NB4 (cell line): ENCODE data around the gene APPL2.

Experiments
- DNase-seq: peaks from one replicate; pipeline ENCODE4 v3.0.0; 2010; ENCODE audit warnings: low read depth
- H3K4me3 ChIP-seq: one replicate; pipeline ENCODE4 v1.5.1; 2011; ENCODE audit warnings: mild to moderate bottlenecking, low read depth, low read length, moderate library complexity
- MAX ChIP-seq: IDR thresholded peaks from 2 replicates; pipeline ENCODE4 v1.6.1; 2011; ENCODE audit warnings: low read depth, low read length
- MYC ChIP-seq: IDR thresholded peaks from 2 replicates; pipeline ENCODE4 v1.6.1; 2011; ENCODE audit warnings: low read depth, low read length
- POLR2A ChIP-seq: IDR thresholded peaks from 2 replicates; pipeline ENCODE4 v1.6.1; 2011; ENCODE audit warnings: mild to moderate bottlenecking; ENCODE audit not compliant: insufficient read length; ENCODE audit errors: extremely low read depth
- TF ChIP-seq, protein P1 (sequence below): IDR thresholded peaks from one replicate; pipeline ENCODE4 v1.5.1; 2012; ENCODE audit warnings: low read depth, low read length

The APPL2 gene

GRCh38 chr12:105175397-105175990 lies 60.5 kb downstream of the APPL2 start:
- TF ChIP-seq MYC = no peak
- TF ChIP-seq MAX = no peak
- TF ChIP-seq POLR2A = no peak
- TF ChIP-seq, protein P1, sequence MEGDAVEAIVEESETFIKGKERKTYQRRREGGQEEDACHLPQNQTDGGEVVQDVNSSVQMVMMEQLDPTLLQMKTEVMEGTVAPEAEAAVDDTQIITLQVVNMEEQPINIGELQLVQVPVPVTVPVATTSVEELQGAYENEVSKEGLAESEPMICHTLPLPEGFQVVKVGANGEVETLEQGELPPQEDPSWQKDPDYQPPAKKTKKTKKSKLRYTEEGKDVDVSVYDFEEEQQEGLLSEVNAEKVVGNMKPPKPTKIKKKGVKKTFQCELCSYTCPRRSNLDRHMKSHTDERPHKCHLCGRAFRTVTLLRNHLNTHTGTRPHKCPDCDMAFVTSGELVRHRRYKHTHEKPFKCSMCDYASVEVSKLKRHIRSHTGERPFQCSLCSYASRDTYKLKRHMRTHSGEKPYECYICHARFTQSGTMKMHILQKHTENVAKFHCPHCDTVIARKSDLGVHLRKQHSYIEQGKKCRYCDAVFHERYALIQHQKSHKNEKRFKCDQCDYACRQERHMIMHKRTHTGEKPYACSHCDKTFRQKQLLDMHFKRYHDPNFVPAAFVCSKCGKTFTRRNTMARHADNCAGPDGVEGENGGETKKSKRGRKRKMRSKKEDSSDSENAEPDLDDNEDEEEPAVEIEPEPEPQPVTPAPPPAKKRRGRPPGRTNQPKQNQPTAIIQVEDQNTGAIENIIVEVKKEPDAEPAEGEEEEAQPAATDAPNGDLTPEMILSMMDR = no peak
- H3K4me3 ChIP-seq = no peak overlapping the region
- no peak for DNase-seq

GRCh38 chr12:105171691-105172436 lies 64.1 kb downstream of the APPL2 start:
- TF ChIP-seq MAX (no peak), MYC (no peak), POLR2A (no peak)
- TF ChIP-seq, protein P1 = no peak
- DNase-seq = no peak

DNA sequence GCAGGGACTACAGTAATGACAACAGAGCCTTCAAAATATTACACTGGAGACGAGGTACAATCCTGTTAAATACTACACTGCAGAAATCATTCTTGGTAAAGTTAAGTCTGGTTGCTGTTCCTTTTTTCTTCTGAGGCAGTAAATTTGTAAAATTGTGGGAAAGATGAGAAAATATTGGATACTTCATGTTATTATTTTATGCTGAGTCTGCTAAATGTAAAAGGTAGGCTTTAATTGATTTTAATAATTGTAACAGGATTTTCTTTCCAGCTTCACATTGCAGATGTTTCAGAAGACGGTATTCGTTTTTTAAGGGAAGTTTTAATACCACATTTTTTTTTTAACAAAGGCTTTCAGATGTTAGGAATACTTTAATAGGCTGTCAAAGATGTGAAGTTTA lies 65.8 kb downstream of the APPL2 start:
- no peak for DNase-seq
- H3K4me3 ChIP-seq = no peak overlapping the region
- TF ChIP-seq, protein P1 = no peak
- TF ChIP-seq MYC = no peak
- TF ChIP-seq POLR2A = no peak
- no peak for TF ChIP-seq MAX

More at GRCh38 chr12:105171691-105172436, 64.1 kb downstream of the APPL2 start:
- H3K4me3 ChIP-seq = no peak overlapping the region

GRCh38 chr12:105168006-105168405 lies 68.0 kb downstream of the APPL2 start:
- DNase-seq = no peak
- TF ChIP-seq MAX = no peak
- TF ChIP-seq, protein P1 = no peak
- TF ChIP-seq POLR2A = no peak
- TF ChIP-seq MYC = no peak
- no peak overlapping the region for H3K4me3 ChIP-seq

DNA sequence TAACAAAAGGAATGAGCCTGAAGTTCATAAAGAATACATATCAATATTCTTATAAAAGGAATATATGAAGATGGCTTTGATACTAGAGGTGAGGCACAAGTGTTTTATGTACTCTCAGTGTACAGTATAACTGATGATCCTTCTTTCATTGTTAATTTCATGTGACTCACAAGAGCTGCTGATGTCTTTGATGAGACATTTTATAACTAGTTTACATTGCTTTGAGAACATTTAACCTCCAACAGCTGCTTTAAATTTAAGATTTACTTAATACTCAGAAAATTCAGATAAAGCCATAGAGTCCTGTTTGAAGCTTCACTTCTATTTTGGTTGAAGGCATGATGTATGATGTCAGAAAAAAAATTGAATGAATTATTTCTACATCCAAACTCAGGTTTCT lies 68.6 kb downstream of the APPL2 start:
- TF ChIP-seq MYC (no peak), POLR2A (no peak), MAX (no peak)
- TF ChIP-seq, protein P1 = no peak
- H3K4me3 ChIP-seq = no peak overlapping the region
- DNase-seq = no peak
